OCI-LY3 (cell line): ENCODE results near the gene MBP.

Experiments used
- EZH2phosphoT487 ChIP-seq: fragments of 200-600 bp; shearing (Covaris generic); IDR thresholded peaks from 2 replicates; pipeline ENCODE4 v1.6.1; 2018; ENCODE audit warnings: antibody characterized with exemption, mixed run types, low read depth
- TF ChIP-seq, protein P1 (sequence below): fragments of 200-600, 300-600 bp; sonication (generic); IDR thresholded peaks from 2 replicates; pipeline ENCODE4 v1.5.1; 2014; ENCODE audit warnings: antibody characterized with exemption, low read length, low read depth

DNA sequence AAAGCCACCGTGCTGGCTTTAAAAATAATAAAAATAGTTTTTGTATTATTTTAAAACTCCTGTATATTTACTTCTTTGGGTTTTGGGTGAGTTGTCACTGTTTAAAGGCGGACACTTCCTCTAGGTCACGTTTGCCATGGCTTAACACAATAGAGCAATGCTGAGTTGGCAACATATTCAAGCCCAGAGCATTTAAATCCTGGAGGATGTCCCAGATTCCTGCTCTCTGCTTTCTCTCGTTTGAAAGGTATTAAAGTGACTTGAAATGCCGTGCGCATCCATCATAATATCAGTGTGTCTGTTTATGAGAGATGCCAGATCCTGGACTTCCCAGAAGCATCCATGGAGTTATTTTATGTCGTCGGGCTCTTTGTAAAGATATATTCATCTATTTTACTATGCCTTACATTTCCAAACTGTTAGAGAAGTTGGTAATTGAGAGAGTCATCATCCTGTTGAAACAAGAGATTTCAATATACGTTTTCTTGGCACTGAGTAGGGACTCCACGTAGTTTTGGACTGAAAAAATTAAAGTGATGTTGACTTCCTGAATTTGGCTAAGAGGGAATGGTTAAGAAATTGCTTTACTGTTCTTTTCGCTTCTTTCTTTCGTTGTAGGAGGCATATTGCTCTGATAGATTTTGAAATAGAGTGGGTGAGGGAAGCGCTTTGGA, 159.6 kb downstream of the MBP start:
- TF ChIP-seq, protein P1, sequence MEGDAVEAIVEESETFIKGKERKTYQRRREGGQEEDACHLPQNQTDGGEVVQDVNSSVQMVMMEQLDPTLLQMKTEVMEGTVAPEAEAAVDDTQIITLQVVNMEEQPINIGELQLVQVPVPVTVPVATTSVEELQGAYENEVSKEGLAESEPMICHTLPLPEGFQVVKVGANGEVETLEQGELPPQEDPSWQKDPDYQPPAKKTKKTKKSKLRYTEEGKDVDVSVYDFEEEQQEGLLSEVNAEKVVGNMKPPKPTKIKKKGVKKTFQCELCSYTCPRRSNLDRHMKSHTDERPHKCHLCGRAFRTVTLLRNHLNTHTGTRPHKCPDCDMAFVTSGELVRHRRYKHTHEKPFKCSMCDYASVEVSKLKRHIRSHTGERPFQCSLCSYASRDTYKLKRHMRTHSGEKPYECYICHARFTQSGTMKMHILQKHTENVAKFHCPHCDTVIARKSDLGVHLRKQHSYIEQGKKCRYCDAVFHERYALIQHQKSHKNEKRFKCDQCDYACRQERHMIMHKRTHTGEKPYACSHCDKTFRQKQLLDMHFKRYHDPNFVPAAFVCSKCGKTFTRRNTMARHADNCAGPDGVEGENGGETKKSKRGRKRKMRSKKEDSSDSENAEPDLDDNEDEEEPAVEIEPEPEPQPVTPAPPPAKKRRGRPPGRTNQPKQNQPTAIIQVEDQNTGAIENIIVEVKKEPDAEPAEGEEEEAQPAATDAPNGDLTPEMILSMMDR = no peak
- no peak for TF ChIP-seq EZH2phosphoT487
